CD4-positive, alpha-beta T cell (primary cell): ENCODE results near the gene DIRAS3. TPM values are rescaled to one million over a fixed set of nuclear protein-coding genes. Genes with fewer than 3 reads are reported as not detected.

Experiments
- ATAC-seq: fragments of 200-7000 bp; cut with Tn5 transposase; one replicate; pipeline ENCODE4 v1.10.0; 2022; ENCODE audit warnings: mild to moderate bottlenecking; ENCODE audit not compliant: poor library complexity
- CTCF ChIA-PET: fragments of 350-600 bp; sonication (Branson Sonifier 250); formaldehyde crosslinking; loops from one replicate; lab custom pipeline; 2021; ENCODE audit warnings: antibody characterized with exemption, inconsistent platforms; lab: Charles Lee
- POLR2A ChIA-PET: fragments of 350-600 bp; sonication (Branson Sonifier 250); formaldehyde crosslinking; loops from one replicate; lab custom pipeline; 2021; ENCODE audit warnings: antibody characterized with exemption, inconsistent platforms; lab: Charles Lee
- DNase-seq, 14 experiments: peaks; one replicate each; pipeline ENCODE4 v3.0.0-alpha.2; 2013 to 2020; ENCODE audit warnings: mixed read lengths in 2 of 14
- H3K27ac ChIP-seq, 2 donors: one replicate each; pipeline versions ENCODE4 v1.5.1 to v1.7.0; 2013; ENCODE audit warnings: low read length in 2 of 2, low read depth in 1 of 2, mild to moderate bottlenecking in 1 of 2
- H3K27me3 ChIP-seq, 2 experiments: 1 replicate in 1 of 2; 2 replicates in 1 of 2; pipeline versions ENCODE4 v1.6.1 to v1.7.0; 2013; ENCODE audit warnings: low read length in 2 of 2, control low read depth in 1 of 2, mild to moderate bottlenecking in 1 of 2, moderate library complexity in 1 of 2; ENCODE audit not compliant: insufficient read depth in 2 of 2, control insufficient read depth in 1 of 2
- H3K36me3 ChIP-seq: one replicate; pipeline ENCODE4 v1.6.1; 2013; ENCODE audit warnings: low read length, control low read depth; ENCODE audit not compliant: insufficient read depth
- H3K4me1 ChIP-seq: one replicate; pipeline ENCODE4 v1.6.1; 2013; ENCODE audit warnings: low read length, control low read depth; ENCODE audit not compliant: insufficient read depth
- H3K4me3 ChIP-seq: one replicate; pipeline ENCODE4 v1.5.1; 2013; ENCODE audit warnings: mild to moderate bottlenecking, low read length, moderate library complexity
- H3K9me3 ChIP-seq, 2 experiments: 1 replicate in 1 of 2; 2 replicates in 1 of 2; pipeline versions ENCODE4 v1.6.1 to v1.7.0; 2013; ENCODE audit warnings: low read length in 2 of 2, mild to moderate bottlenecking in 2 of 2, control low read depth in 1 of 2, moderate library complexity in 1 of 2; ENCODE audit not compliant: control insufficient read depth in 1 of 2, insufficient read depth in 1 of 2
- H3K27ac Mint-ChIP-seq: one replicate; pipeline ENCODE4 v1.8.0; 2020; ENCODE audit warnings: mixed read lengths
- H3K27me3 Mint-ChIP-seq: one replicate; pipeline ENCODE4 v1.8.0; 2021; ENCODE audit warnings: mixed read lengths
- H3K36me3 Mint-ChIP-seq: one replicate; pipeline ENCODE4 v1.8.0; 2021; ENCODE audit warnings: low read depth, mixed read lengths
- H3K4me1 Mint-ChIP-seq: one replicate; pipeline ENCODE4 v1.8.0; 2021; ENCODE audit warnings: low read depth, mixed read lengths
- H3K4me3 Mint-ChIP-seq: one replicate; pipeline ENCODE4 v1.8.0; 2020; ENCODE audit warnings: mild to moderate bottlenecking, mixed read lengths
- H3K9me3 Mint-ChIP-seq: one replicate; pipeline ENCODE4 v1.8.0; 2020; ENCODE audit warnings: mixed read lengths
- CTCF ChIP-seq: fragments of 200-600 bp; IDR thresholded peaks from one replicate; pipeline ENCODE4 v1.8.0; 2022; ENCODE audit warnings: antibody characterized with exemption, mild to moderate bottlenecking
- intact Hi-C, 2 experiments: fragments of 100-400 bp; cut with DNase I in 1 of 2; cut with micrococcal nuclease in 1 of 2; formaldehyde crosslinking; loops; one replicate each; pipeline versions ENCODE4 v1.15.1 to v1.9.0; 2023 to 2025; cut with DNase I, micrococcal nuclease
- total RNA-seq, 174 experiments: library from RNA in 2 of 174; stranded (reverse) in 2 of 174; gene quantifications; one replicate each; pipeline ENCODE4 v1.2.3 and lab custom pipeline; 2021 to 2026

Gene DIRAS3
- total RNA-seq, 2 experiments from 2014 or later: not detected

DNA sequence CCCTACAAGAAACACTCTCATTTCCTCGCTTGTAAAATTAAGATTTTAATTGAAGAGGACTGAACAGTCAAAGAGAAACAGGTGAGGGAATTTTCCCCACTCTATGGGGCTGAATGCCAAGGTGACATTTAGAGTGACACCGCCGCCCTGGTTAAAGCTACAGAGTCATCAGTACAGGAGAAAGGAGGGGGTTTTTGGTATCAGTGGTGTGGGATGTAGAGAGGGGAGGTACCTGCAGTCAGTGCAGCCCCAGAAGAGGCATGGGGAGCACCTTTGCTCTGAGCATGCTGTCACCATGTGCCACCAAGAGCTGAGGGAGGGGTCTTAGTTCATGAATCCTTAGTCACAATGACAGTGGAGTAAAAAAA, 2.8 kb downstream of the DIRAS3 start:
- ATAC-seq: no peak
- no peak for TF ChIP-seq CTCF
- no peaks in the 10 kb centered on the region for H3K9me3 Mint-ChIP-seq
- Histone ChIP-seq H3K4me3 (no peak overlapping the region), H3K9me3 (peaks cover 0 to 35% of the 10 kb centered on the region in 2 experiments), H3K27me3 (peaks cover 8 to 12% of the 10 kb centered on the region in 2 experiments), H3K4me1 (no peaks in the 10 kb centered on the region), H3K27ac (no peak overlapping the region), H3K36me3 (no peaks in the 10 kb centered on the region)
- H3K4me3 Mint-ChIP-seq: no peak overlapping the region
- no peak overlapping the region for H3K27ac Mint-ChIP-seq
- H3K4me1 Mint-ChIP-seq: no peaks in the 10 kb centered on the region
- POLR2A ChIA-PET: no interaction called here
- intact Hi-C loops: no loop called here
- DNase-seq: no peak
- CTCF ChIA-PET: no interaction called here
- peaks cover 21% of the 10 kb centered on the region for H3K27me3 Mint-ChIP-seq
- no peaks in the 10 kb centered on the region for H3K36me3 Mint-ChIP-seq

DNA sequence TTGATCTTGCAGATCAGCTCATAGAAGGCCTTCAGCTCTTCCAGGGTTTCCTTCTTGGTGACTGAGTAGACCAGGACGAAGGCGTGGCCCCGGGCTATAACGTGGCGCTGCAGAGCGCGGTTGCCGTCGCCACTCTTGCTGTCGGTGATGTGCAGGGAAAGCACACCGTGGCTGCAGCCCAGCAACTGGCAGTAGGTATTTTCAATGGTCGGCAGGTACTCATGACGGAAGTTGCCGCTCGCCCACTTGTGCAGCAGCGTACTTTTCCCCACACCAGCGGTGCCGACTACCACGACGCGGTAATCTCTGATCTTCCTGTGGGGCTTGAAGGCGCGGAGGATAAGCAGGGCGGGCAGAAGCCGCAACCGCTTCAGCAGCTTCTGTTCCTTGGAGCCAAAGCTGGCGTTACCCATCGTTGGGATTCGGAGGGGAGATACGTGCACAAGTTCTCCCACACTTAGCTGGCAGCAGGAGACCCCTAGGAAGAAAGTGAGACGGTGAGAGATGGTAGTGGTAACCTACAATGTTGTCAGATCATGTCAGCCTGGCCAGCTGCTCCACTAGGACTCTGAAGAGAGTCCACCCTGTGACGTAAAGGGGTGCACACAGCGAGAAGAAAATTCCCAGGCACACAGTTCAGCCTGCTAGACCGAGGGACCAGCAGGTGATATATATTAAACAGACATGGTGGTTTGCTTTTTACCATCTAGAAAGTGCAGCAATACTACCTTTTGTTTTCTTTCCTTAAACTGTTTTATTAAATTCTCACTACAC, 3.4 kb downstream of the DIRAS3 start:
- Mint-ChIP-seq H3K27ac (no peak overlapping the region), H3K36me3 (no peaks in the 10 kb centered on the region), H3K4me3 (no peak overlapping the region), H3K4me1 (no peaks in the 10 kb centered on the region), H3K27me3 (peaks cover 16% of the 10 kb centered on the region), H3K9me3 (no peaks in the 10 kb centered on the region)
- H3K4me1 ChIP-seq: no peaks in the 10 kb centered on the region
- peaks cover 0 to 41% of the 10 kb centered on the region in 2 experiments for H3K9me3 ChIP-seq
- ATAC-seq: no peak
- H3K4me3 ChIP-seq: no peak overlapping the region
- peaks cover 8 to 12% of the 10 kb centered on the region in 2 experiments for H3K27me3 ChIP-seq
- intact Hi-C loops: no loop called here
- no peak for DNase-seq
- ChIA-PET POLR2A (no interaction called here), CTCF (no interaction called here)
- TF ChIP-seq CTCF: no peak
- H3K36me3 ChIP-seq: no peaks in the 10 kb centered on the region
- H3K27ac ChIP-seq: no peak overlapping the region

- H3K4me3 Mint-ChIP-seq: no peak overlapping the region
- no peak overlapping the region for H3K27ac Mint-ChIP-seq
- CTCF ChIA-PET: no interaction called here
- H3K27me3 ChIP-seq: peaks cover 5% of the 10 kb centered on the region in 2 experiments
- H3K36me3 ChIP-seq: no peaks in the 10 kb centered on the region
- DNase-seq (no peak), ATAC-seq (no peak)
- no peaks in the 10 kb centered on the region for H3K9me3 Mint-ChIP-seq
- H3K27me3 Mint-ChIP-seq: peaks cover 16% of the 10 kb centered on the region
- no peak overlapping the region for H3K4me3 ChIP-seq
- no peak for TF ChIP-seq CTCF
- POLR2A ChIA-PET: no interaction called here
- no peaks in the 10 kb centered on the region for H3K4me1 ChIP-seq
- peaks cover 0 to 37% of the 10 kb centered on the region in 2 experiments for H3K9me3 ChIP-seq
- intact Hi-C loops: no loop called here
- no peak overlapping the region for H3K27ac ChIP-seq
- H3K36me3 Mint-ChIP-seq: no peaks in the 10 kb centered on the region
- H3K4me1 Mint-ChIP-seq: no peaks in the 10 kb centered on the region
These were observed 4.0 kb downstream of the DIRAS3 start for GRCh38 chr1:68046423-68046822.
